Astrocyte (in vitro differentiated cells and primary cell): ENCODE data around the gene SNAPIN.

Source experiments
- CTCF ChIP-seq: IDR thresholded peaks from 2 replicates; pipeline ENCODE4 v1.5.1; 2011; ENCODE audit warnings: low read depth, mild to moderate bottlenecking, inconsistent platforms, low read length, moderate library complexity; ENCODE audit not compliant: insufficient read depth
- EZH2 ChIP-seq: IDR thresholded peaks from 2 replicates; pipeline ENCODE4 v1.6.1; 2012; ENCODE audit warnings: mild to moderate bottlenecking, low read length, inconsistent platforms; ENCODE audit not compliant: insufficient read depth

- TF ChIP-seq CTCF: no peak
- no peak for TF ChIP-seq EZH2
Observed at GRCh38 chr1:153697191-153698019, 38.9 kb downstream of the SNAPIN start.
